ENCODE data around the gene PARD3.

GRCh38 chr10:34748767-34749166, 66.3 kb downstream of the PARD3 start:
- TF ChIP-seq CTCF (IDR thresholded peaks at IDR 0.05) (no peak), POLR2A (IDR thresholded peaks at IDR 0.05) (no peak)
